Keratinocyte (primary cell): Measurements from ENCODE around the gene ATRNL1. TPM values are rescaled to one million over a fixed set of nuclear protein-coding genes. Genes with fewer than 3 reads are reported as not detected.

Experiments
- DNase-seq: peaks from one replicate; pipeline ENCODE4 v3.0.0-alpha.2; 2011; ENCODE audit warnings: low read depth, missing footprints, low spot score
- FAIRE-seq: peaks from 2 replicates; lab custom pipeline; 2011; peaks lifted over from hg19 to GRCh38; lab: Jason Lieb, UNC
- H2AFZ ChIP-seq: 2 replicates; pipeline ENCODE4 v1.6.0; 2012; ENCODE audit warnings: low read length, control low read depth, inconsistent platforms; ENCODE audit not compliant: control insufficient read depth
- H3K27ac ChIP-seq: 2 replicates; pipeline ENCODE4 v1.5.1; 2011; ENCODE audit warnings: low read length; ENCODE audit not compliant: control insufficient read depth, insufficient read depth
- H3K27me3 ChIP-seq: 3 replicates; pipeline ENCODE4 v1.6.0; 2011; ENCODE audit warnings: low read length; ENCODE audit not compliant: control insufficient read depth, insufficient read depth; ENCODE audit errors: extremely low read depth
- H3K36me3 ChIP-seq, 2 experiments: 2 replicates in 1 of 2; 3 replicates in 1 of 2; pipeline ENCODE4 v1.5.1; 2011; ENCODE audit warnings: low read length in 2 of 2, mild to moderate bottlenecking in 1 of 2; ENCODE audit not compliant: control insufficient read depth in 2 of 2, insufficient read depth in 2 of 2; ENCODE audit errors: extremely low read depth in 1 of 2
- H3K4me1 ChIP-seq: 3 replicates; pipeline ENCODE4 v1.5.1; 2011; ENCODE audit warnings: low read length; ENCODE audit not compliant: control insufficient read depth, insufficient read depth; ENCODE audit errors: extremely low read depth
- H3K4me2 ChIP-seq: 3 replicates; pipeline ENCODE4 v1.6.0; 2011; ENCODE audit warnings: low read depth, low read length; ENCODE audit not compliant: control insufficient read depth, insufficient read depth; ENCODE audit errors: extremely low read depth
- H3K4me3 ChIP-seq, 3 experiments: fragments of 200-600 bp in 1 of 3; sonication (generic) in 1 of 3; 2 replicates in 2 of 3; 3 replicates in 1 of 3; pipeline ENCODE4 v1.5.1; 2011 to 2016; ENCODE audit warnings: low read length in 3 of 3, mild to moderate bottlenecking in 3 of 3, control low read depth in 2 of 3, inconsistent platforms in 1 of 3, low read depth in 1 of 3, mixed read lengths in 1 of 3, mixed run types in 1 of 3, moderate library complexity in 1 of 3; ENCODE audit not compliant: control insufficient read depth in 2 of 3, insufficient read depth in 2 of 3; ENCODE audit errors: extremely low read depth in 1 of 3
- H3K79me2 ChIP-seq: 2 replicates; pipeline ENCODE4 v1.6.0; 2012; ENCODE audit warnings: low read length; ENCODE audit not compliant: control insufficient read depth, insufficient read depth
- H3K9ac ChIP-seq: 3 replicates; pipeline ENCODE4 v1.6.0; 2011; ENCODE audit warnings: low read length; ENCODE audit not compliant: control insufficient read depth, insufficient read depth; ENCODE audit errors: extremely low read depth
- H3K9me1 ChIP-seq: 3 replicates; pipeline ENCODE4 v1.6.0; 2011; ENCODE audit warnings: low read length; ENCODE audit not compliant: control insufficient read depth, insufficient read depth; ENCODE audit errors: extremely low read depth
- H3K9me3 ChIP-seq: 2 replicates; pipeline ENCODE4 v1.5.1; 2012; ENCODE audit warnings: low read depth, low read length; ENCODE audit not compliant: control insufficient read depth
- H4K20me1 ChIP-seq: 3 replicates; pipeline ENCODE4 v1.6.0; 2011; ENCODE audit warnings: low read length; ENCODE audit not compliant: control insufficient read depth, insufficient read depth; ENCODE audit errors: extremely low read depth
- EZH2 ChIP-seq: IDR thresholded peaks from one replicate; pipeline ENCODE4 v1.6.1; 2012; ENCODE audit warnings: inconsistent platforms, mild to moderate bottlenecking, low read length, moderate library complexity
- dilution Hi-C: fragments of 300-500 bp; cut with MboI; formaldehyde crosslinking; loops from one replicate; pipeline ENCODE4 v1.7.0; 2020; ENCODE audit warnings: low sequenced_read_pairs; ENCODE audit not compliant: extremely low pct_ligation_motif_present
- polyA plus RNA-seq, 5 experiments: library from polyadenylated mRNA; depleted of rRNA in 3 of 5; stranded (reverse) in 3 of 5; stranded (forward) in 1 of 5; unstranded in 1 of 5; fragments of >200 nt; gene quantifications; 1 replicate in 1 of 5; 2 replicates in 3 of 5; 3 replicates in 1 of 5; pipeline versions ENCODE4 v1.2.1 to v1.2.3, GENCODE V29; 2011 to 2012; ENCODE audit warnings: missing spikeins in 2 of 5, low read depth in 1 of 5, low replicate concordance in 1 of 5
- TF ChIP-seq, protein P1 (sequence below), 3 experiments: IDR thresholded peaks in 1 of 3; conservative IDR thresholded peaks in 1 of 3; optimal IDR thresholded peaks in 1 of 3; 2 replicates in 2 of 3; 3 replicates in 1 of 3; pipeline versions ENCODE3 to v1.5.1; 2011; ENCODE audit warnings: low read length in 3 of 3, mild to moderate bottlenecking in 3 of 3, moderate library complexity in 2 of 3, control low read depth in 1 of 3, inconsistent platforms in 1 of 3; ENCODE audit not compliant: insufficient read depth in 2 of 3; ENCODE audit errors: extremely low read depth in 1 of 3

ATRNL1 gene
- polyA plus RNA-seq, 1 donor (not counting 4 experiments of a cell fraction or from before 2014, with no cell fraction given) = 0.07 TPM

DNA sequence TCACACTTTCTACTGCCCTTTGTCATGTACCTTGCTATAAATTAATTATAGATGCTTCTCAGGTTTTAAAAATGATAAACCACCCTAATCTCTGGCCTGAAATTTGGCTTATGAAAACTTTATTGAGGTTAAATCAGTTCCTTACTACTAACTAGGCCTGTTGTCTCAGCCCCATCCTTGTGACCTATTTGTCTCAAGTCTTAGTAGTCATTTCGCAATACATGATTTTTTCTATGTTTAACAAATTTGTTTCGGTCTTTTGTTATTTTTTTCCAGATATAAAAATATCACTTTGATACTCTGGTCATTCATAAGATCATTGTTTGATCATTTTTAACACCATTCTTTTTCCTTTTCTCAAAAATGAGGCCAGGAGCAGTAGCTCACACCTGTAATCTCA is 768.3 kb downstream of the ATRNL1 start:
- no peak overlapping the region for H3K27ac ChIP-seq
- TF ChIP-seq, protein P1, sequence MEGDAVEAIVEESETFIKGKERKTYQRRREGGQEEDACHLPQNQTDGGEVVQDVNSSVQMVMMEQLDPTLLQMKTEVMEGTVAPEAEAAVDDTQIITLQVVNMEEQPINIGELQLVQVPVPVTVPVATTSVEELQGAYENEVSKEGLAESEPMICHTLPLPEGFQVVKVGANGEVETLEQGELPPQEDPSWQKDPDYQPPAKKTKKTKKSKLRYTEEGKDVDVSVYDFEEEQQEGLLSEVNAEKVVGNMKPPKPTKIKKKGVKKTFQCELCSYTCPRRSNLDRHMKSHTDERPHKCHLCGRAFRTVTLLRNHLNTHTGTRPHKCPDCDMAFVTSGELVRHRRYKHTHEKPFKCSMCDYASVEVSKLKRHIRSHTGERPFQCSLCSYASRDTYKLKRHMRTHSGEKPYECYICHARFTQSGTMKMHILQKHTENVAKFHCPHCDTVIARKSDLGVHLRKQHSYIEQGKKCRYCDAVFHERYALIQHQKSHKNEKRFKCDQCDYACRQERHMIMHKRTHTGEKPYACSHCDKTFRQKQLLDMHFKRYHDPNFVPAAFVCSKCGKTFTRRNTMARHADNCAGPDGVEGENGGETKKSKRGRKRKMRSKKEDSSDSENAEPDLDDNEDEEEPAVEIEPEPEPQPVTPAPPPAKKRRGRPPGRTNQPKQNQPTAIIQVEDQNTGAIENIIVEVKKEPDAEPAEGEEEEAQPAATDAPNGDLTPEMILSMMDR (optimal IDR thresholded peaks at IDR 0.05 in 1 of 3, IDR thresholded peaks at IDR 0.05 in 1 of 3, conservative IDR thresholded peaks at IDR 0.05 in 1 of 3; ENCODE audit: extremely low read depth in 1 of 3, insufficient read depth in 2 of 3, low read length in 3 of 3) = no peak
- TF ChIP-seq EZH2 = no peak
- H3K4me2 ChIP-seq = no peak overlapping the region
- peaks cover 18% of the 10 kb centered on the region for H3K4me1 ChIP-seq
- H3K27me3 ChIP-seq = no peaks in the 10 kb centered on the region
- no peaks in the 10 kb centered on the region for H3K79me2 ChIP-seq
- no peak overlapping the region for H3K9ac ChIP-seq
- dilution Hi-C loops = no loop called here
- DNase-seq (no peak), FAIRE-seq (no peak)
- H3K36me3 ChIP-seq = no peaks in the 10 kb centered on the region
- H4K20me1 ChIP-seq = no peaks in the 10 kb centered on the region
- no peak overlapping the region for H2AFZ ChIP-seq
- no peak overlapping the region for H3K4me3 ChIP-seq
- H3K9me1 ChIP-seq = no peaks in the 10 kb centered on the region
- no peaks in the 10 kb centered on the region for H3K9me3 ChIP-seq

DNA sequence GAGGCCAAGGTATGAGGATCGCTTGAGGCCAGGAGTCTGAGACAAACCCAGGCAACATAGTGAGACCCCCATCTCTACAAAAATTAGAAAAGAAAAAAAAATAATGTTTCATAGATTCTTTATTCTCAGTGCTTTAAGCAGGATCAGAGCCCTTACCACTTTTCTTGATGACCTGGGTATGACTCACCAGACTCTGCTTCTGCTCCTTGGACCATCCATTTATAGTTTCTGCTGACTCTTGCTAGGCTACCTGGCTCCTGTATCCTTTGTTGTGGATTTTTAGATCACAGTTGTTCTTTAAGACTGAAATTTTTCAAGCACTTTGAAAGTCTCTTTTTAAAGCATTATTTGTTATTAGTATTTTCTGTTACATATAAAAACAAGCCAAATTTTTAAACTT is 768.7 kb downstream of the ATRNL1 start:
- H4K20me1 ChIP-seq = no peaks in the 10 kb centered on the region
- FAIRE-seq (peak; percentile 87), DNase-seq (no peak)
- H3K27ac ChIP-seq = no peak overlapping the region
- no peaks in the 10 kb centered on the region for H3K9me1 ChIP-seq
- H3K79me2 ChIP-seq = no peaks in the 10 kb centered on the region
- H3K9me3 ChIP-seq = no peaks in the 10 kb centered on the region
- H3K27me3 ChIP-seq = no peaks in the 10 kb centered on the region
- H3K4me2 ChIP-seq = no peak overlapping the region
- H2AFZ ChIP-seq = no peak overlapping the region
- no peak for TF ChIP-seq EZH2
- TF ChIP-seq, protein P1 (optimal IDR thresholded peaks at IDR 0.05 in 1 of 3, IDR thresholded peaks at IDR 0.05 in 1 of 3, conservative IDR thresholded peaks at IDR 0.05 in 1 of 3; ENCODE audit: extremely low read depth in 1 of 3, insufficient read depth in 2 of 3, low read length in 3 of 3) = no peak
- no peak overlapping the region for H3K4me3 ChIP-seq
- H3K4me1 ChIP-seq = peaks cover 14% of the 10 kb centered on the region
- dilution Hi-C loops = no loop called here
- no peak overlapping the region for H3K9ac ChIP-seq
- H3K36me3 ChIP-seq = no peaks in the 10 kb centered on the region
